ENCODE data around the gene RREB1. TPM values are rescaled to one million over a fixed set of nuclear protein-coding genes. Genes with fewer than 3 reads are reported as not detected.

Gene RREB1
- polyA plus RNA-seq, 4 donors = 17.0 to 27.3 (median 22.9) TPM

DNA sequence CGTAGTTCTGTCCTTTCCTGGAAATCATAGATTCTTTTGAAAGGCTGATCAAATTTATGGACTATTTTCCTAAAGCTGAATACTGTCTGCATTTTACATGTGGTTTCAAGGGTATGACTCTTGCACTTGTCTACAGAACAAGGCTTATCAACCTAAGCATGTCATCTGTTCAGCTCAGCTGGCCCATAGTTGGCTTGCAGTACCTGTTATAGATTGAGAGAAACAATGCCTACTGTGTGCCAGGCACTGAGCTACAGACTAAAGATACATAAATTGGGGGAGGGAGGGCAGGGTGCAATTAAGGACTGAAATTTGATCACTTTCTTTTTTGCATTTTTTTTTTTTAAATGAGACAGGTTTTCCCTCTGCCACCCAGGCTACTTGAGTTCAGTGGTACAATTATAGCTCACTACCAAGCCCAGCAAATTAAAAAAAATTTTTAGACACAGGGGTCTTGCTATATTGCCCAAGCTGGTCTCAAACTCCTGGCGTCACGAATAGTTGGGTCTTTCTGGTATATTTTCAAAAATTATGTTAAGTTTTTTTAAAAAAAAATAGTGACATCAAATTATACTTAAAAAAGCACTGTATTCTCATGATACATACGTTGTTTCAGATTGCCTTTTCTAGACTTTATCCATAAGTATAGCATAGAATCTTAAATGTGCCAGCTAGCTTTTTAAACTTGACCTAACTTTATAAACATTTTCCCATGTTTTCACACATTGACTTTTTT is 52.2 kb downstream of the RREB1 start:
- no peak for DNase-seq (ENCODE audit: low read depth in 4 of 4, low spot score in 2 of 4)

DNA sequence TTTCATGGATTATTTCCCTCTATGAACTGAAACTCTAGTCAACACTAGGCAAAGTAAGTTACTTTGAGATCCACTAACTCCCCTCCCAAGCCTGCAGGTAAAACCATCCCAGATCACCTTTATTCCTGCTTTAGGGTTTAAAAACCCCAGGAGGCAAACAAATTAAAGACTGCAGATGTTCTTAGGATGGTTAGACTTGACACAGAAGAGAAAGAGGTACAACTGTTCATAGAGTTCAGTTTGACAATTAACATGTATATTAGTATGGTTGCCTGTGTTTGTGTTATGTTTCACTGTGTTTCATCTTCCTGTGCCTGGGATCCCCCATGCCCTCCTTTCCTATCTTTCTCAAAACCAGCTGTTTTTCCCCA is 53.5 kb downstream of the RREB1 start:
- no peak for DNase-seq (ENCODE audit: low read depth in 4 of 4, low spot score in 2 of 4)

DNA sequence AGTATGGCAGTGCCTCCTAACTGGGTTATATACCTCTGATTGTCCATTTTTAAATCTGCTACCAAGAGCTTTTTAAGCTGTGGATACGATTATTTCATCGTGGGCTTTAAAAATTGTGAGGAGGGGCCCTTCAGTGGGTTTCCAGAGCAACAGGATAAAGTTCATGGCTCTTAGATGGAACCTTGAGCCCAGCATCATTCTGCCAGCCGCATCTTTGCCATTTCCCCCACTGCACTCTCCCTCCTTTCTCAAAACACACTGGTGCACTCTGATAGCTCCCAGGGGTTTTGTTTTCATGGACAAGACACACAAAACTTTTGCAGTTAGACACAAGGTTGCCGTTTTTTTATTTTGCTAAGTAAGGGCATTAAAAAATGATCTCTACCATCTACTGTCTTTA is 54.1 kb downstream of the RREB1 start:
- no peak for DNase-seq (ENCODE audit: low read depth in 4 of 4, low spot score in 2 of 4)

DNA sequence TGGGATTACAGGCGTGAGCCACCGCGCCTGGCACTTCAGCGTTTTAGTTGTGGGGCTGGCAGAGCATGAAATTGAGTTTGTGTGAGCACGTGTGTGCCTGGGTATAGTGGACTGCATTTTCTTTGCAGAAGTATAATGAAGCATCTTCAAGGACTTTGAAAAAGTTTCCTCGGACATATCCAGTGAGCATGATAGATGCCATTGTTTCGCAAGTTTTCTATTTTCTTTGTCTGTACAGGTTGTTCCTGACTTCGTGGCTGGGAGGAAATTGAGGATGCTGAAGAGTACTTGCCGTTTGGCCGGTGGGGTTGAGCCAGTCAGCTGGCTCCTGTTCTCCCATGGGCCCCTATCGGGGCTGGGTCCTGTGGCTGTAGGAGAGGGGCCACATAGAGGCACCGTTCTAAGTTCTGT is 55.9 kb downstream of the RREB1 start:
- DNase-seq (ENCODE audit: low read depth in 4 of 4, low spot score in 2 of 4) = no peak

DNA sequence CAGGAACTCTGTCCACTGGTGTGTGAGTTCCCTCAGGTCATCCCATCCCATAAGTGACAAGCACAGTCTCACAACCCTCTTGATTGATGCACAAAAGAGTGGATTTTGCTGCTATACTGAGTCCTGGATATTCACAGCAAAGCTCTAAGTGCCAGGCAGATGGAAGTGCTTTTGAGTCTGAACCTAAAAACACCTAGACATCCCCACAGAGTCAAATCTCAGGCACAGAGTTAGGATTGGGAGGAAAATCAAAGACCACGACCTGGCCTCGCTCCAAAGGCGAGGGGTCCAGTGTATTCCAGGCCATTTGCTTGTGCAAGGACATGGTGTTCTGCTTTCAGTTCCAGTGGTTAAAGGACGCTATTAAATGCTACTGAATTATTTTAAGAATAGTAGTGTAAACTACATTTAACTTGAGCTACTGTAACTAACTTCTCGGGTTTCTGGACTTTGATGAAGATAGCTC is 56.8 kb downstream of the RREB1 start:
- DNase-seq (ENCODE audit: low read depth in 4 of 4, low spot score in 2 of 4) = no peak

- DNase-seq (ENCODE audit: low read depth in 4 of 4, low spot score in 2 of 4) = no peak
Measured at GRCh38 chr6:7165002-7165889, 57.5 kb downstream of the RREB1 start.

- DNase-seq (ENCODE audit: low read depth in 4 of 4, low spot score in 2 of 4) = no peak
Measured at GRCh38 chr6:7165890-7166267, 58.1 kb downstream of the RREB1 start.

DNA sequence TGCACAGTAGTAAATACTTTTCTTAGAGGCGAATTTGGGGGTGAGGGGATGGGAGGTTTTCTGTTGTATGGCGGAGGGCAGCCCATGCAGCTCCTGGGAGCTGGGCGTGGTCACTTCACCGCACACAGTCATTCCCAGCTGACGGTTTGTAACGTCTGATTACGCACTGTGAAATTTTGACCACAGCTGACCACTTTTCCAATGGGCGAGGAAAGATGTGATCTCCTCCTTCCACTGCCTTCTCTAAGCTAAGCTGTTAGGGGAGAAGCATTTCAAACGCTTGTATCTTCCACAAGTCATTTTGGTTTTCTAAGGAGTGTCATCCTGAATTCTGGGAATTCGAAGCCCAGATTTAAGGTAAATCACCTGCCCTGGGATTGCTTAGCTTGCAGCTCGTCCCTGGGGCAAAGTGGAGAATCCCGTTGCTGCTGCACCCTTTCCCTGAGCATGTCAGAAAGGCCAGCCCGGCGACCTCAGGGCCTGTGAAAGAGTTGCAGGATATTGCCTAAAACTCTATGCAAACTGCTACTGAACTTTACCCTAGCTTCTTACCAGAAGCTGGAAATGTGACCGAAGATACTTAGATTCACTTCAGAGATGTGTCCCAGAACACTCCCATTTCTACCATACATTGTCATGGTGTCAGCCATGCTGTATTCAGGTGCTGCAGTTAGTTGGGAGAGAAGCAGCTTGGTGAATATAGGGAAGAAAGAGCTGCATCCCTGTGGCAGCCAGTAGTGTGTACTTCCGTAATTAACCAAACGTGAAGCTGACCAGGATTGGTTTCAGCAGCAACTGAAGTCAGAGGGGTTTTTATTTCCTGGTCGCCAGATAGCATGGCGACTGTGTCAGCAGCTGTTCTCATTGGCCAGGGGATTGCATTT is 58.9 kb downstream of the RREB1 start:
- no peak for DNase-seq (ENCODE audit: low read depth in 4 of 4, low spot score in 2 of 4)

DNA sequence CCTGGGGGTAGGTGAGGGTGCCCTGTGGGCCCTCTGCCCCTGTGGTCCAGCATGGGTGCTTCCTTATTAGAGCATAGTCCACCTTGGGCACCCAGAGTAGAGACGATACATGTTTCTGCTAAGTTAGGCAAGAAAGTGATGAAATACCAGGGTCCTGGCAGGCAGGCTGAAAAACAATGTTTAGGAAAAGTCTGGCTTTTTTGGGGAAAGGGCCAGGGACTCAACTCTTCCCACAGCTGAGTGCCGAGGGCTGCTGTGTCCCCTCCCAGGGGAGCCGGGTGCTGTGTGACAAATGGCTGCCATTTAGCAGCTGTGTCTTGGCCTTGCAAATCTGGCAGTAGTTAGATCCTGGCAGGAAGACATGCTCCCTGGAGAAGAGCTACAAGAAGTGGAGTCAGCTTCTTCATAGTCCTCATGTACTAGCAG is 61.5 kb downstream of the RREB1 start:
- no peak for DNase-seq (ENCODE audit: low read depth in 4 of 4, low spot score in 2 of 4)

DNA sequence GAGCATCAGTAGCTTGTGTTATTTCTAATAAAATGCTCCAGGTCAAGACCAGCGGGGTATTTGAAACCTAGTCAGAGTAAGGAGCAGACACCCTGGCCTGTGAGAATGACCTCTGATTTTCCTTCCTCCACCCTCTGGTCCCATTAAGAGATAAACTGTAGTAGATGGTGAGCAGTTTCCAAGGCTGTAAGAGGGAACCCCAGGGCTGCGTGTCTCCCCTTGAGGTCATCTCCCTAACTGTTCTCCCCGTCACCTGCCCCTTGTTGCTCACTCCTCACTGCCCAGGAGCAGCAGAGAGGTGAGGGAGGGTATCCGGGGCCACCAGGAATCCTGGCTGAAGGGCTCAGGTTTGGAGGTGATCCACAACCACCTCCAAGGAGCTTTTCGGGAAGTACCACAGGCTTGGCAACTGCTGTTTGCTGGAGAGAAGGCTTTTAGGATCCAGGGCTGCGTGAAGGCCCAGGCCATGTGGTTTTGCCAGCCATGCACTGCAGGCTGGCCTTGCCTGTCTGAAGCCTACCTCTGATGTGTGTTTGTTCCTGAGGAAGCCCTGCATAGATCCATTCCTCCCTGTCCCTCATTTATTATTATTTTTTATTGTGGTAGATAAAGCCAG is 62.5 kb downstream of the RREB1 start:
- no peak for DNase-seq (ENCODE audit: low read depth in 4 of 4, low spot score in 2 of 4)

DNA sequence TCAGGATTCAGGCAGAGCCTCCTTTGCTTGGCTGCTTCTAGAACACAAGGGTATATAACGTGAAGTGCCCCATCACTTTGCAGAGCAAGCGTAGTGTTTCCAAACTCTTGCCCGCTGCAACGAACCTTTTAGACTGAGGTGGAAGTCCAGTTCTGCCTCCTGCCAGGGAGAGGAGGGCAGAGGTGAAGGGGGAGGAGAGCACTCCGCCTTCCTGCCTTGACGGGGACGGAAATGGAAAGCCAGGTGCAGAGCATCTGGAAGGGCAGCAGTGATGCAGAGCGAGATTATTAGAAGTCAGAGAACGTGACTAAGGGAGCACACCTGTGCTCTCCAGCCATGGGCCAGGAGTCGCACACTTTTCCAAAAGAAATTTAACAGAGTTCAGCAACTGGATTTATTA is 63.4 kb downstream of the RREB1 start:
- no peak for DNase-seq (ENCODE audit: low read depth in 4 of 4, low spot score in 2 of 4)

- no peak for DNase-seq (ENCODE audit: low read depth in 4 of 4, low spot score in 2 of 4)
Measured at GRCh38 chr6:7171733-7172132, 64.0 kb downstream of the RREB1 start.

- DNase-seq (ENCODE audit: low read depth in 4 of 4, low spot score in 2 of 4) = no peak
Measured at GRCh38 chr6:7172649-7173048, 64.9 kb downstream of the RREB1 start.

DNA sequence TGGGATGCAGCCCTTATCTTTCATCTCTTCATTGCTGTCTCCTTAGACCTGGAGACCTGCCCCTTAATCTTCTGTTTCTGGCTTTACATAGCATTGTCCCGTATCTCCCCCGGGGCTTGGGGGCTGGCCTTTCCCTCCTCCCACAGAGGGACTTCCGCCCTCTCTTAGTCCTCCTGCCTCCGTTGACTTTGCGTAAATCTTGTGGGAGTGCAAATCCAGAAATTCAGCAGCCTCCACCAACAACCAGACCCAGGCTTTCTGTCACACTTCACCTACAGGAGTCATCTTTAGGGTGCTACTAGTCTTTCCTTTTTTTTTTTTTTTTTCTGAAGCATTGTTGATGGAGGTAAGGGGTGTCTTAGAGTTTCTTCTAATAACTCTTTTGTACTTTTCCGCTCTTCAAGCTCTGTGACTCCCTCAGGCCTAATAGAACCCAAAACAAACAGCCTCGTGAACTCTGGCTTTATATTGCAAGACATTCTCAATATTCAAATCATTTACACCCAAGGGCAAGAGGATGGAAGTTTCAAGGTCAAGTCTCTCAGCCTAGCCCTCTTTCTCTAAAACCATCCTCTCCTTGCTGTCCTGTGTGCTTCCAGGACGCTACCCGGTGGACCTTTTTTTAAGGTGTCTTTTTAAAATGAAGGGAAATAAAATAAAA is 66.2 kb downstream of the RREB1 start:
- DNase-seq (ENCODE audit: low read depth in 4 of 4, low spot score in 2 of 4) = no peak

DNA sequence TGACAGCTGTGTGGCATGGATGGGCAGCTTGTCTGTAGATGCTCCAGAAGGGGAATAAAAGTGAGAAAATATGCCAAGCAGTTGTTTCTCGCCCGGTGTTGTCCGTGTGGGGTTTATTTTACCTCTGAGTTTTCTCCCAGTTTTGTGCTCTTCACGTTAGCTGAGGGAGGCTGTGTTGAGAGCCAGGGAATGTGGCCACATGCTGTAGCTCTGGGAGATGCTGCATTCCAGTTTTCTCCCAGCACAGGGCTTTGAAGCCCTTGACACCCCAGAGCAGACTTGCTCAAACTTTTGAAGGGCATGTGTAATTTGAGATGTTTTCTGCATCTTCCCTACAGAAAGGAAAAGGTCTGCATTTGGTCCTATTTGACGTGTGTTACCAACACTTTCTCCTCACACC is 67.7 kb downstream of the RREB1 start:
- DNase-seq (ENCODE audit: low read depth in 4 of 4, low spot score in 2 of 4) = no peak

- DNase-seq (ENCODE audit: low read depth in 4 of 4, low spot score in 2 of 4) = no peak
Measured at GRCh38 chr6:7176208-7176607, 68.4 kb downstream of the RREB1 start.

DNA sequence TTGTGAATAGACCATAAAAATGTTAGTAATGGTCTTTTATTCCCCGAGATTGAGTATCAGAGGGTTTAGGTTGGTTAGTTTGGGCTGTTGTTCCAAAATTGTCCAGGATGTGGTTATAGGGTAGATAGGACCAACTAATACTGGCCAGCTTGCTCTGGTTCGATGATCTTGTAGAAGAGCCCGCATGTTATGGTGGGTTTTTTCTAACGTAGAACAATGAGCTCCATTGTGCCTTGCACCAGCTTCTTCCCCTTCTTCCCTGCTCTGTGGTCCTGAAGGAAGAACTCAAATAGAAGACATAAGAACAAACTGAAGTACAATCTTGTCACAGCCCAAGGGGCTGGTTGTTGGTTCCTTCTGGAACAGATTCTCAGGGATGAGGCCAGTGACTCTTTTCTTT is 70.5 kb downstream of the RREB1 start:
- no peak for DNase-seq (ENCODE audit: low read depth in 4 of 4, low spot score in 2 of 4)

DNA sequence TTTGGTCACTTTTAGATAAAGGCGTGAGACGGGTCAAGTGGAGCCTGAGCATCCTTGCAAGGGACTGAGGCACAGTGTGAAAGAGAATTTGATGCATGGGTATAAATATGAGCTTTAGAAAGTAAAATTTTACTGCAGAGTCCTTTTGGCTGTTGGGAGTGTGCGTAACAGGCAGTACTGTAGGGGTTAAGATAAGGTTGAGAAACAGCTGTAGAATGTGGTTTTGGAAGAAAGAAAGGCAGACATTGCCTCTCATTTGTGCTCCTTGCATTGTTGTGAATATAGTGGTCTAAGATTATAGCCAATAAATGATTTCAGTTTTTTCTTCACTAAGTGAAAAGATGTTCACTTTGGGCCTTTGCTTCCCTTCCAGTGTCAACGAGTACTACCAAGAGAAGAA is 73.0 kb downstream of the RREB1 start:
- DNase-seq (ENCODE audit: low read depth in 4 of 4, low spot score in 2 of 4) = no peak

DNA sequence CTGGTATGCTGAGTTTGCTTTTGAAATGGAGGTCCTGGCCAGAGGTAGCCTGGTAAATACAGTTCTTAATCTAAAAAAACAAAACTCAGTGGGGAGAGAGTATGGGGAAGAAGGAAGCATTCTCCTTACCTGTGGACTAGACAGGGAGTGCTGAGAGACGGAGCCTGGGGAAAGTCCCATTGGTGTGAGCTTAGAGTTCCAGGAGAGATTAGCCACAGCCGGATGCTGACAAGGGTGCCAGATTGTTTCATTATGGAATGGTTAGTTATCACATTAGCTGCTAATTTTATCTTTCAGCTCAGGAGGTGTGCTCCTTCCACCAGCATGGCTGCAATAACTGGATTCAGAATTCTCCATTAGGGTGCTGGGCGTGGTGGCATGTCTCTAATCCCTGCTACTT is 75.9 kb downstream of the RREB1 start:
- DNase-seq (ENCODE audit: low read depth in 4 of 4, low spot score in 2 of 4) = no peak

DNA sequence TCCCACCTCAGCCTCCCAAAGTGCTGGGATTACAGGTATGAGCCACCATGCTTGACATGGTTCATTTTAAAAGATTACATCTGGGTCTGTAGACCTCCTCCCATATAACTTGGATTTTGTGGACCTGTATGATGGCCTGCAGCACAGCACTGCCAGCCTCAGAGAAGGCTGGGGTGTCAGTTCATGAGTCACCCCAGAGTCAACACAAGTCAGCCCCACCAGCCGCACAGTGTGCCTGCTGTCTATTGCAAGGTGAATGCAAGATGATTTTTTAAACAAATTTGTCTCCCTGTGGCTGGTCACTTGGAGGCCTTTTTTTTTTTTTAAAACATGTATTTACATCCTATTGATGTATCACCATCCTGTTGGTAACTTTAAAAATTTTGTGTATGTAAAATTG is 76.7 kb downstream of the RREB1 start:
- no peak for DNase-seq (ENCODE audit: low read depth in 4 of 4, low spot score in 2 of 4)

Data from left renal cortex interstitium (tissue), 4 donors.